Measurements from ENCODE around the gene IFRD2. TPM values are rescaled to one million over a fixed set of nuclear protein-coding genes. Genes with fewer than 3 reads are reported as not detected.

The IFRD2 gene
- total and polyA plus RNA-seq, 2 experiments from 2014 or later: 80.8 to 91.5 TPM

DNA sequence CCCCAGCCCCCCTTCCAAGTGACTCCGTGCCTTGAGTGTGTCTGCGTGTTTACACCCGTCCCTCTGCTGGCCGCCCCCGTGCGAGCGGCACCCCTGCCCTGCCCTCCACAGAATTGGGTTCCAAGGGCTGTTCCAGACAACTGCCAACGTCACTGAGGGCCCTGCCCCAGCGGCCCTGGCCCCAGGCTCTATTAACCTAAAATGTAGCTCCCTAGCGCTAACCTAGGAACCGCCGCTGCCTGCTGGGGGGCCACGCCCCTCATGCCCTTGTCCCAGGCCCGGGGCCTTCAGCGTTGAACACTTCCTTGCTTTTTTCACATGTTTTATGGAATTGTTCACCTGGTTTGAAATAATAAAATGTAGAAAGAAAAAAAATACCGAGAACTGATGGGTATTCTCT lies 33.2 kb downstream of the IFRD2 start:
- peak overlapping the region; percentile 66; the same call in 1 of the 2 replicates for H3K27ac ChIP-seq (ENCODE audit: low read depth)
- no peak overlapping the region; the same call in 1 of the 2 replicates for H3K4me2 ChIP-seq
- no peaks in the 10 kb centered on the region; the same call in 1 of the 2 replicates for H4K20me1 ChIP-seq (replicated peaks; ENCODE audit: insufficient read depth)
- H3K4me1 Mint-ChIP-seq: peaks cover 35% of the 10 kb centered on the region
- peaks cover 19% of the 10 kb centered on the region for H3K4me1 ChIP-seq (ENCODE audit: insufficient read depth)
- H3K4me3 Mint-ChIP-seq: no peak overlapping the region
- peaks cover 30% of the 10 kb centered on the region for H3F3A ChIP-seq (replicated peaks; ENCODE audit: low read depth)
- no peak overlapping the region for H2AFZ ChIP-seq
- no peaks in the 10 kb centered on the region for H3K79me2 ChIP-seq (replicated peaks; ENCODE audit: insufficient read depth)
- no peak for DNase-seq (ENCODE audit: low spot score)
- H3K9me2 ChIP-seq (ENCODE audit: insufficient read depth): no peaks in the 10 kb centered on the region
- H3K4me3 ChIP-seq: no peak overlapping the region
- H3K27ac Mint-ChIP-seq: 0 out of 2 replicates have a peak overlapping the region, but pooled peaks have one; percentile 44
- peaks cover 24% of the 10 kb centered on the region for H3K27me3 Mint-ChIP-seq (ENCODE audit: insufficient read depth, low read depth, poor library complexity)
- no peak for TF ChIP-seq CREB1 (CRISPR knock-in tag; IDR thresholded peaks at IDR 0.05; ENCODE audit: low read depth)
- TF ChIP-seq STAT1 (IDR thresholded peaks at IDR 0.05; ENCODE audit: unreplicated experiment): no peak
- no peak for TF ChIP-seq EZH2 (IDR thresholded peaks at IDR 0.05; ENCODE audit: low read depth, unreplicated experiment)
- TF ChIP-seq ZNF462 (CRISPR knock-in tag; IDR thresholded peaks at IDR 0.05): no peak
- TF ChIP-seq, protein P1, sequence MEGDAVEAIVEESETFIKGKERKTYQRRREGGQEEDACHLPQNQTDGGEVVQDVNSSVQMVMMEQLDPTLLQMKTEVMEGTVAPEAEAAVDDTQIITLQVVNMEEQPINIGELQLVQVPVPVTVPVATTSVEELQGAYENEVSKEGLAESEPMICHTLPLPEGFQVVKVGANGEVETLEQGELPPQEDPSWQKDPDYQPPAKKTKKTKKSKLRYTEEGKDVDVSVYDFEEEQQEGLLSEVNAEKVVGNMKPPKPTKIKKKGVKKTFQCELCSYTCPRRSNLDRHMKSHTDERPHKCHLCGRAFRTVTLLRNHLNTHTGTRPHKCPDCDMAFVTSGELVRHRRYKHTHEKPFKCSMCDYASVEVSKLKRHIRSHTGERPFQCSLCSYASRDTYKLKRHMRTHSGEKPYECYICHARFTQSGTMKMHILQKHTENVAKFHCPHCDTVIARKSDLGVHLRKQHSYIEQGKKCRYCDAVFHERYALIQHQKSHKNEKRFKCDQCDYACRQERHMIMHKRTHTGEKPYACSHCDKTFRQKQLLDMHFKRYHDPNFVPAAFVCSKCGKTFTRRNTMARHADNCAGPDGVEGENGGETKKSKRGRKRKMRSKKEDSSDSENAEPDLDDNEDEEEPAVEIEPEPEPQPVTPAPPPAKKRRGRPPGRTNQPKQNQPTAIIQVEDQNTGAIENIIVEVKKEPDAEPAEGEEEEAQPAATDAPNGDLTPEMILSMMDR (conservative IDR thresholded peaks at IDR 0.05; ENCODE audit: low read depth in 2 of 2): no peak; a peak in 1 of 4 replicates
- TF ChIP-seq ZNF331 (CRISPR knock-in tag; IDR thresholded peaks at IDR 0.05; ENCODE audit: low read depth): no peak
- TF ChIP-seq POLR2AphosphoS5 (IDR thresholded peaks at IDR 0.05; ENCODE audit: low read depth): no peak
- no peak for TF ChIP-seq NANOG (IDR thresholded peaks at IDR 0.05; ENCODE audit: borderline replicate concordance)
- TF ChIP-seq JUNB (IDR thresholded peaks at IDR 0.05; ENCODE audit: unreplicated experiment): no peak
- TF ChIP-seq EZH2phosphoT487 (IDR thresholded peaks at IDR 0.05; ENCODE audit: unreplicated experiment): no peak
- no peak for TF ChIP-seq ZNF114 (CRISPR knock-in tag; IDR thresholded peaks at IDR 0.05)
- no peak for TF ChIP-seq REST (IDR thresholded peaks at IDR 0.05; ENCODE audit: unreplicated experiment)
- TF ChIP-seq, protein P2, sequence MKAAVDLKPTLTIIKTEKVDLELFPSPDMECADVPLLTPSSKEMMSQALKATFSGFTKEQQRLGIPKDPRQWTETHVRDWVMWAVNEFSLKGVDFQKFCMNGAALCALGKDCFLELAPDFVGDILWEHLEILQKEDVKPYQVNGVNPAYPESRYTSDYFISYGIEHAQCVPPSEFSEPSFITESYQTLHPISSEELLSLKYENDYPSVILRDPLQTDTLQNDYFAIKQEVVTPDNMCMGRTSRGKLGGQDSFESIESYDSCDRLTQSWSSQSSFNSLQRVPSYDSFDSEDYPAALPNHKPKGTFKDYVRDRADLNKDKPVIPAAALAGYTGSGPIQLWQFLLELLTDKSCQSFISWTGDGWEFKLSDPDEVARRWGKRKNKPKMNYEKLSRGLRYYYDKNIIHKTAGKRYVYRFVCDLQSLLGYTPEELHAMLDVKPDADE (IDR thresholded peaks at IDR 0.05): no peak
- no peaks in the 10 kb centered on the region for H3K9me3 Mint-ChIP-seq
- peaks cover 14% of the 10 kb centered on the region for H3K36me3 ChIP-seq (ENCODE audit: insufficient read depth)
- no peaks in the 10 kb centered on the region for H3K27me3 ChIP-seq (ENCODE audit: insufficient read depth)
- peak; percentile 1; the same call in 1 of the 3 replicates for ATAC-seq
- H3K36me3 Mint-ChIP-seq (ENCODE audit: low read depth): peaks cover 37% of the 10 kb centered on the region

Measured in GM23338 (cell line).